Measurements from ENCODE around the gene SLC7A6OS.
"Not testable (repeated sequence)": the region's sequence is repeated elsewhere in the genome, so short reads cannot be mapped to it uniquely, and the experiment has no call there.

The SLC7A6OS gene

DNA sequence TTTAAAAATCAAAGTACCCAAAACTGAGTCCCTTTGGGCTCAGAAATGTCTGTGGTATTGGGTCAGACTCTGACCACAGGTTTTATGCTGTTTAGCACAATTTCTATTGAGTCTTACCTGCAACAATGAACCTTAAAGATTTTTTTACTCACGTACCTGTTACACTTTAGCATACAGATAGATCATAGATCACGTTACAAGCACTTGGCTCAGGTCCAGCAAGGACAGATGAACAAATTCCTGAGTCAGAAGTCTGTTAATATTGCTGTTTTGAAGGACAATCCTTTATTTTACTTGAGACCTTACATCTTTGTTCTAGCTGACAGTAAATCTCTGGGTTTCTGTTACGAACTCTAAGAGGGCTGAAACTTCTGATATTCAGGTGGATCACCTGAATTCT, 12.8 kb downstream of the SLC7A6OS start:
- DNase-seq = no peak

DNA sequence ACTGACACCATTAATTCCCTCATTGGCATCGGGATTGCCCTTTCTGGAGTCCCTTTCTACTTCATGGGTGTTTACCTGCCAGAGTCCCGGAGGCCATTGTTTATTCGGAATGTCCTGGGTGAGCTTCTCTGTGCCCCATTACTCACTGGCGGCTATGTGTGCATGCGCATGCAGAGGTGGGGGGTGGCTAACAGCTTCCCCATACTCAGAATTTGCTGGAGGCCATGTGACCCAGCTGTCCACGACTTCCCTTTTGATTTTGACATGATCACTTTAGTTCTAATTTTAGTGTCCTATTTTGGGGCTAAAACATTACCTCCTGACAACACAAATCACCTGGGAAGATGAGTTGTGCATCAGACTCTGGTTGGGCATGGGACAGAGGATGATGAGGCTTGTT, 14.1 kb downstream of the SLC7A6OS start:
- no peak for DNase-seq

DNA sequence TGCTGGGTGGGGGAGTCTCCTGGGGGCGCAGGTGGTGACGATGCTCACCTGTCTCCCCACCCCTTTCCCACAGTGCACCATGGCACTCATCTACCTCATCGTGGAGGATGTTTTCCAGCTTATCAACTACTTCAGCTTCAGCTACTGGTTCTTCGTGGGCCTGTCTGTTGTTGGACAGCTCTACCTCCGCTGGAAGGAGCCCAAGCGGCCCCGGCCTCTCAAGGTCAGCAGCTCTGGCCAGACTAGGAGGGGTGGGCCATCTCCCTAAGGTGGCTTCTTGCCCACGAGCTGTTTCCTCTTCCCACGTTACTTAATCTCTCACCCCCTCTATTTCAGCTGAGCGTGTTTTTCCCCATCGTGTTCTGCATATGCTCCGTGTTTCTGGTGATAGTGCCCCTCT, 14.5 kb downstream of the SLC7A6OS start:
- no peak for DNase-seq

DNA sequence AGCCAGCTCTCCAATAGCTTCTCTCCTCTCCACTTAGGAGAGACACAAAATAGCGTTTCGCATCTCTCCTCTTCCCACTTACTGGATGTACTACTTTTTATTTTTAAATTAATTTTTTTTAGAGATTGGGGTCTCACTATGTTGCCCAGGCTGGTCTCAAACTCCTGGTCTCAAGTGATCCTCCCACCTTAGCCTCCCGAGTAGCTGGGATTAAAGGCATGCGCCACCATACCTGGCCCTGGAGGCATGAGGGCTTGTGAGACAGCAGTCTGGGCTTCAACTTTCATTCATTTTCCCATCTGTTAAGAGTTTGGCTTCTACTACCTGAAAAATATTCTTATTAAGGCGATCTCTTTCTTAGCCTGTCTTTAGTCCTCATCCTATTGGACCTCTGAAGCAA, 18.3 kb downstream of the SLC7A6OS start:
- no peak for DNase-seq

DNA sequence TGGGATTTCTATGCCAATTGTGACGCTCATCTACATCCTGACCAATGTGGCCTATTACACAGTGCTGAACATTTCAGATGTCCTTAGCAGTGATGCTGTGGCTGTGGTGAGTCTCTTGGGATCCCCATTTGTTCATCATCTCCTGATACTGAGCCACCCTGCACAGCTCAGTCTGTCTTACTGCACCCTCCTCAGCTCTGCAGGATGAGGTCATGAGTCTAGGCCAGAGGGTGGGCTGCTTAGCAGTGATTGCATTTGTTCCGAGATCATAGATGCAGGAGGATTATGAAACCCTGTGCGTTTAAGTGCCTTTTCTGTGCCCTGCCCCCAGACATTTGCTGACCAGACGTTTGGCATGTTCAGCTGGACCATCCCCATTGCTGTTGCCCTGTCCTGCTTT, 19.5 kb downstream of the SLC7A6OS start:
- DNase-seq = no peak

DNA sequence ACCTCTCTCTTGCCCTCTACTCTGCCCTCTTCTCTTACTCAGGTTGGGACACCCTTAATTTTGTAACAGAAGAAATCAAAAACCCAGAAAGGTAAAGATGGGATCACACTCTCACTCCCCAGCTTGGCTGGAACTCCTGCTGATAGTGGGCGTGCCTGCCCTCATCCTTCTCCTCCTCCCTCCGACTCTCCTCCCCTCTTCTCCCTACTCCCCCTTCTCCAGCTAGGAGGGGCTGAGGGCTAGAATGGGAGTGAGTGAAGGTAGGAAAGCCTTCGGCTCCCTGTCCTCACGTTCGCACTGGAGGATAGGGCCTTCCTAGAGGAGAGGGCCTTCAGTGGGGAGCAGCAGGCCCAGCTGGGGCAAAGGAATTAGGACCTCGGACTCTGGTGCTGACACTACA, 20.3 kb downstream of the SLC7A6OS start:
- no peak for DNase-seq

DNA sequence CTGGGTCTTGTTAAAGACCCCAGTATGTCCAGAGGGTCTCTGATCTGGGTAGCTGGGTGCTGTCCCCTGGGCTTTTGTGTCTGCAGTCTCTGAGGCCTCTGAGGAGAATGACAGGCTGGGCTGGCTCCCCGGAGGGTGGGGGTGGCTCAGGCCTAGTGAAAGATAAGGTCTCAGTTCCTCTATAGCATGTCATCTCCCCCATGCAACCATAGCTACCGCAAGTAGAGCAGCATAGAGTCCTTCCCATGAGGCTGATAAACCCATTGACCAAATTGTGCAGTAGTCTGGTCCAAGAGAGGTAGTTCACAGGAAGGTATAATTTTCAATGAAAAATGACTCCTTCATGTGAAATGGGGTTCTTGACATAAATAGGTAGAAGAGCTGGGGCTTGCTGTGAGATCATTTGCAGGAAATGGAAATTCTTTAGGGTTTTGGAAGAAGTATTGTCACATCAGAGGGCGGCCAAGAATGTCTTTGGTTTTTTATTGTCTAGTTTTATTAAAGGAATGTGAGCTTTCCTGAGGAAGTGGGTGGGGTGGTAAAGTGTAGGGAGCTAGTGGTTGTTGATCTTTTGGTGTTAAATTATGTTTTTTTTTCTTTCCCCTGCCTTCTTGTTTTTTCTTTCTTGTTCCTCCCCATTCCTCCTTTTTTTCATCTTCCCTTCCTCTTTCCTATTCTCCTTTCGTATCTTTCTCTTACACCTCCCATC, 21.0 kb downstream of the SLC7A6OS start:
- peak; percentile 45 to 54 for DNase-seq

DNA sequence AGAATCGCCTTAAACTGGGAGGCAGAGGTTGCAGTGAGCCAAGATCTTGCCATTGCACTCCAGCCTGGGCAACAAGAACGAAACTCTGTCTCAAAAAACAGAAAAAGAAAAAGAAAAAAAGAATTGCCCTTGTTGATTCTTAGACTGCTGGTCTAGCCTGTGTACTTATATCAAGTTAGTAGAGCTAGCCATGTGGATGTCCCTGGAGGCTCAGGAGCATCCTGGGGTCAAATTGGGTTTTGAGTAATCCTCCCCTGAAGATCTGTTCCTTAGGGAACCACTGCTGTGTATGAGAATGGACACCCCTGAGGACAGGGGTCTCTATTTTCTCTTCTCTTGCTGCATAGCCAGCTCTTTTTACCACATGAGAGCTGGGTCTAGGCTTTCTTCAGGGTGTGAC, 21.5 kb downstream of the SLC7A6OS start:
- no peak for DNase-seq

DNA sequence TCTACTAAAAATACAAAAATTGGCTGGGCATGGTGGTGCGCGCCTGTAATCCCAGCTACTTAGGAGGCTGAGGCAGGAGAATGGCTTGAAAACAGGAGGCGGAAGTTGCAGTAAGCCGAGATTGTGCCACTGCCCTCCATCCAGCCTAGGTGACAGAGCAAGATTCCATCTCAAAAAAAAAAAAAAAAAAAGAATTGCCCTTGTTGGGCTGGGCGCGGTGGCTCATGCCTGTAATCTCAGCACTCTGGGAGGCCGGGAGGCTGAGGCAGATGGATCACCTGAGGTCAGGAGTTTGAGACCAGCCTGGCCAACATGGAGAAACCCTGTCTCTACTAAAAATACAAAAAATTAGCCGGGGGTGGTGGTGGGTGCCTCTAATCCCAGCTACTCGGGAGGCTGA, 21.9 kb downstream of the SLC7A6OS start:
- not testable (repeated sequence) for DNase-seq

DNA sequence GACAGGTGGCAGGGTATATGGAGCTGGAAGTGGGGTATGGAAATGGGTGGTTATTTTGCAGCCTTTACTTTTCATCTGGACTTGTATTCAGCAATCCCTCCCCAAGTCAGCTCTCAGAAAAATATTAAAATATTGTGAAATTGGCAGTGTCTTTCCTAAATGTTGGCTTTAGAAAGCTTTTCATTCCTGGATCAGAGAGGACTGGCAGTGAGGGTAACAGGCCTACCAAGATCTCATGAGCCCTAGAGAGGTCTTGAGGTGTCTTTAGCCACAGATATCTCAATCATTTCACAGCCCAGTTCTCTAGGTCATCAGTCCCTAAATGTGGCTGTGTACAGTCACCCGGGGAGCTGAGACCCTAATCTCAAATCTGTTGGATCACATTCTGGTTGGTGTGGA, 22.5 kb downstream of the SLC7A6OS start:
- DNase-seq = no peak

DNA sequence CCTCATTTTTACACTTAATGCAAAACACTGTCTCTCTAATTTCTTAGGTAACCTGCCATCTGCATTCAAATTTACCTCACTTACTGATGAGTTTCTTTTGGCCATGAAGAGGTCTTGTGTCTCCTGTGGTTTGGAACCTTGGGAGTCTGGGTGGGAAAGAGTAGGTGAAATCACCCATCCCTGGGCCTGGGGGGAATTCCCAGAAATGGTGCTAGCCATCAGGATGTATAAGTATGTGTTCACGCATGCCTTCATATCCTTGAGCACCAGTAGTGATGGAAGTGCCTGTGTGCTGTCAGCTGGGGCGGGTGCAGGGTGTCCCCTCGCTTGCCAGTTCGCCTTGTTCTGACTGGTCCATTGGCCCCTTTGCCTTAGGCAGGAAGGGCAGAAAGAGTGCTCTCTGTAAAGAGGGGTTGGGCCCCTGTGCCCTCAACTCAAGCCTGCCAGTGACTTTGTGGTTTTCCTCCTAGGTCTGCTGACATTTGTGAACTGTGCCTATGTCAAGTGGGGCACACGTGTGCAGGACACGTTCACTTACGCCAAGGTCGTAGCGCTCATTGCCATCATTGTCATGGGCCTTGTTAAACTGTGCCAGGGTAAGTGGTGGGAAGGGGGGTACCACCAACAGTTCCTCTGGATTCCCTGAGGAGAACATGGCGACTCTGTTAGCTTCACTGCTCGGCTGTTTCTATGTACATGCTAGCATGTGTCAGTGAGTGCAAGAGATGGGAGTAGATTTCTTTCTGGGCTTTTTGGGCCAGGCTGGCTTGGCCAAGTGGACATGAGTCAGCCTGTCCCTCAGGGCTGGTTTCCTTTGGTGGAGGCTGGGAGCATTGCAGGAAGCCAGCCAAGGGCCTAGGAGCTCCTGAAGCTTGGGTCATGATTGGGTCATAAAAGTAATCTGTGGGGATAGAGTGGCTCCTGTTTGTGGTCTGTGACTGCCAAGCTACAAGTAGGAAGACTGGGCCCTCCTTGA, 23.2 kb downstream of the SLC7A6OS start:
- DNase-seq = no peak

DNA sequence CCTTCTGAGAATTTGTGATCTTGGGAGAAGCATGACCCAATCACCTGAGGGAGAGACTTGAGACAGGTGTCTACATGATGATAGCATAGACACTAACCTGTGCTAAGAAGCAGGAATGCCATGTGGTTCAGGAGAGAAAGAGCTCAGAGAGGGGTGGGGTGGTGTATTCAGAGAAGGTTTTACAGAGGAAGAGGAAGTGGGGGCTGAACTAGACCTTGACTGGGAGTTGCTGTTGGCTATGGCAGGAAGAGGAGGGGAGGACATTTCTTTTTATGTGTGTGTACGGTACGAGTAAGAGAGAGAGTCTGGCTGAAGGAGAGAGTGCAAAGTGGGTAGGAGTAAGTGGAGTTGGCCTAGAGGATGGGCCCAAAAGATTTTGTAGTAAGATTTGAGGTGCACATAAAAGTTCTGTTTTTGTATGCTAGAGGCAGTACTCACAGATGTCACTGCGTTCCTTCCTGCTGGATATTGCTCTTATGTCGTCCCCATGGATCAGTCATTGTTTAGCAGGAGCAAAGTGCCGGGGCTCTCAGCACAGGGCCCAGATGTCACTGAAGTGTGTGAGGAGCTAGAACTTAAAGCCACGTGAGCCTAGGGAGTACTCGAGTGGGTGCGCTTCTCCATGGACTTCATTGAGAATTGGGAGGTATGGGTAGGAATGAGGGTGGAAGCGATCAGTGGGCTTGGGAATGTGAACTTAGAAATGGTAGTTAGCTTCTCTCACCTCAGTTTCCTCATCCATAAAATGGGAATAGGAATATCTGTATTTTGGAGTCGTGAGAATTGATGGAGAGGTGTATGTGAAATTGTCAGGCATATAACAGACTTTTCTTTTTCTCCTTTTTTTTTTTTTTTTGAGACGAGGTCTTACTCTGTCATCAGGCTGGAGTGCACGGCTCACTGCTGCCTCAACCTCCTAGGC, 24.3 kb downstream of the SLC7A6OS start:
- DNase-seq = no peak

DNA sequence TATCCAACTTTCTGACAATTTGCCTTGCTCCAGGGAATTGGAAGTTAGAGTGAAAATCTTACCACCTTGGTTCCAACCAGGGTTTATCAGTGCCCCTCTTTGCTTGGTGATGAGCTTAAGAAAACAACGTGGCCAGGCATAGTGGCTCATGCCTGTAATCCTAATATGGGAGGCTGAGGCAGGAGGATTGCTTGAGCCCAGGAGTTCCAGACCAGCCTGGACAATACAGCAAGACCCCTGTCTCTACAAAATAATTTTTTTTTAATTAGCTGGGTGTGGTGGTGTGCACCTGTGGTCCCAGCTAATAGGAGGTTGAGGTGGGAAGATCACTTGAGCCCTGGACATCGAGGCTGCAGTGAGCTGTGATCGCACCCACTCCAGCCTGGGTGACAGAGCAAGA, 25.1 kb downstream of the SLC7A6OS start:
- DNase-seq = no peak

DNA sequence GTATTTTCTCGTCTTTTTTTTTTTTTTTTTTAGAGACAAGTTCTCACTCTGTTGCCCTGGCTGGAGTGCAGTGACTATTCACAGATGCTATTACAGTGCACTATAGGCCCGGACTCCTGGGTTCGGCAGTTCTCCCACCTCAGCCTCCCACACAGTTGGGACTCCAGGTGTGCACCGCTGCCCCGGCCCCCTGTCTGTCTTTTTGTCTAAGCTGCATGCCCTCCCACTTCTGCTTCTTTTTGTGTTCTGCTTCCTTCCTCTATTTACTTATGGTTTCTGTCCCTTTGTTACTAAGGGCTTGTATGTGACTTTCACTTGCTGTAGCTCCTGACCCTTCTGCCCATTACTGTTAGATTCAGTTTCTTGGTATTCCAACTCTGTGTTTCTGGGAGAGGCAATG, 25.9 kb downstream of the SLC7A6OS start:
- DNase-seq = no peak

DNA sequence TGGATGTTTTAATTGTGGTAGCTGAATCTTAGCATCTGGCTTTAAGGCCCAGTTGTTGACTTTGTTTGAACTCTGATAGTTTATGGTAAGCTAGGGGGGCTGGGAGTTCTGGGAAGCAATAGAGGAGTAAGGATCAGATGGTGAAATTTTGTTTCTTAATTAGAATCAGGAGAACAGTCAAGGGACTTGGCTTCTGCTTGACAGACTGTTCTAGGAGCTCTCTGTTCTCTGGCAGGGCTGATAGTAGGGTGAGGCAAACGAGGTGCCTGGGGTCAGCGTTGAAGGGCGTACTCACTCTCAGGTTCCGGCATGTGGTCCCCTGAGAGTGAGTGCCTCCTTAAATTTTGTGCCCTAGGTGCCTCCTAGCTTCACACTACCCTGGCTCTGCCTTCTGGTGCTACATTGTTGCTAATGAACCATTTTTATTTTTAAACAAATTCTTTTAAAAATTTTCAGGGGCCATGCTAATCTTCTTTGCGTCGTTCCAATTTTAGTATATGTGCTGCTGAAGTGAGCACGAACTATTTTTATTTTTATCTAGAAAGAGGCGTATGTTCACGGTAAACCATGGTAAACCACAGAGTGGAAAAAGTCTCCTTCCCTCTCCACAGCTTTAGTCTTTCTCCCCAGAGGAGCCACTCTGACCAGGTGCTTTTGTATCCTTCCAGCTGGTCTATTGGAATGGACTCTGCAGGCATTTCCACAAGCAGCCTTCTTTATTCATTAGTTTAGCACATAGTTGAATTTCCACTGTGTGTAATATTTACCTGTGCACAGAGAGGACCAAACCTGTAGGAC, 26.7 kb downstream of the SLC7A6OS start:
- no peak for DNase-seq

DNA sequence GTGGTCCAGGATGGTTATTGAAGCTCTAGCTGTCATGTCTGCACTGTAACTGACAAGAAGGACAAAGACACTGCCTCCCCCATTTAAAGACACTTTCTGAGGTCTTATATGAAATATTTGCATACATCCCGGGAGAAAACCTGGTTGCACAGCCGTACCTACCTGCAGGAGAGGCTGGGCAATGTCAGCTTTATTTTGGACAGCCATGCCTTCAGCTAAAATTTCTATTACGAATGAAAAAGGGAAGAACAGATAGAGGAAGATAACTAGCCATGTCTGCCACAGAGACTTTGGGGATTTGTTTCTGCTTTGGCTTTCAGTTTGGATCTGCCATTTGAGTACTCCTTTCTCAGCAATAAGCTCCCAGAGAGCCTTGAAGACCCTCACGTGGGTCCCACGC, 27.4 kb downstream of the SLC7A6OS start:
- DNase-seq = no peak

DNA sequence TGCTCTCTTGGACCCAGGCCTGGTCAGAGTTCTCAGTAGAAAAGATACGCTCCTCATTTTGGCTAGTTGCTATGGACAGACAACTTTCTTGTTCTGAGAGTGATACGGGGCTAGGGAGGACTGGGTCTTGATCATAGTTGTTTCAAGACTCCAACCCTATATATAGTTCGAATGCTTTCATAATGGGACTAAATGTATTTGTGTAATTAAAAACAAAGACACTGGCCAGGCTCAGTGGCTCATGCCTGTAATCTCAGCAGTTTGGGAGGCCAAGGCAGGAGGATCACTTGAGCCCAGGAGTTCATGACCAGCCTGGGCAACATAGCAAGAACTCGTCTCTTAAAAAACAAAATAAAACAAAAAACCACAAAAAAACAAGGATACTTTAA, 28.7 kb downstream of the SLC7A6OS start:
- no peak for DNase-seq

DNA sequence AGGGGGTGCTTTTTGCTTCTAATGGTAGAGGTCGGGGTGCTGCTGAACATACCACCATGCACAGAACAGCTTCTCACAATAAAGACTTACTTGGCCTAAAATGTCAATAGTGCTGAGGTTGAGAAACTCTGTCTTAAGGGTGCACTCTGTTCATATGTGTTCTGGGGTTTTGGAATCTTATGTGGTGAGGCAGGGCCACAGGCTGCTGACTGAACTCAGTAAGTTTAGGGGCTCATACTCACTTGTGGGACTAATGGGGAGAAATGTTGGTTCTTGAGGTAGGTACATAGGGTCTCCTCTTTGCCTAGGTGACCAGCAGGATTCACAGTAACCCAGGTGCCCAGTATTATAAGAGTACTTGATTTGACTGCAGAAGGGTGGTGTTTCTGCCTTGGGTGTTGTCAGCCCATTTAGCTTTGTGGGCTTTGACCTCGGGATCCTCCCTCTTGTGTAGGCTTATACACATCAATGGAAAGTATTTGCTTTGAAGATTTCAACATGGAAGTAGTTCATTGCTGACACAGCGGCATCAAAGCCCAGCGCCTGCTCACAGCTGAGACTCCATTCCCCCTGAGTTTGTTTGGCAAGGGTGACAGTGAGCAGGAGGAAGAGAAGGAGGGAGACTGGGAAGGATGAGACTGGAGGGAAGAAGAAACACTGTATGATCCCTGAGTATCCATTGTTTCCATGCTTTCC, 29.2 kb downstream of the SLC7A6OS start:
- DNase-seq = no peak

DNA sequence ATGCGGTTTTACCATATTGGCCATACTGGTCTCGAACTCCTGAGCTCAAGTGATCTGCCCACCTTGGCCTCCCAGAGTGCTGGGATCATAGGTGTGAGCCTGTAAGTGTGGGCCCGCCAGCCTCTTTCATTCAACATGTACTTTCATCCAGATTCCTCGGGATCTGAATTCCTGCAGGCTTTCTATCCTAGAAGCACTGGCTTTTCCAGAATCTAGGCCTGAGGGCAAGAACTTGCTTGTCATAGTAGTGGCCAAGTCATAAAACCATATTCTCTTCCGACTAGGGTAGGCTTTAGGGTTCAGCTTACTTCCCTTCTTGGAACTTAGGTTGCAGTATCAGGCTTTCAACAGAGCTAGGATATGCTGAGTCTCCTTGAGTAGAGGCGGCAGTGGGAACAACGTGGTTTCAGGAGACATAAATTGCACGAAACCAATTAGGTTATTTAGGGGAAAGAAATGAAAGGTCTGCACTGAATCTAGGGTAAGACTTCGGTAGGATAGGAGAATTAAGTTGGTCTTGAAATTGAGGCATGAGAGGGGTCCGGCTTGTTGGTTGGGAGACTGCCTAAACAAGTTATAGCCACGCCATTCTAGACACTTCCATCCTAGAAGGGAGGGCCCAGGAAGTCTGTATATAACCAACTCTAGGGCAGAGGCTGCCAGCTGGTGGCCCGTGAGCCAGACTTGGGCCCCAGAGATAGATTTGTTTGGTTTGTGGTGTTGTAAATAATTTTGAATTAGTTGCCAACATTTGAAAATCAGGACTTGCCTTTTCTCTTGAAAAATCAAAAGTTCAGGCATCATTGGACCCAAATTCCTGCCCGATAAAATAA, 30.8 kb downstream of the SLC7A6OS start:
- DNase-seq = no peak

DNA sequence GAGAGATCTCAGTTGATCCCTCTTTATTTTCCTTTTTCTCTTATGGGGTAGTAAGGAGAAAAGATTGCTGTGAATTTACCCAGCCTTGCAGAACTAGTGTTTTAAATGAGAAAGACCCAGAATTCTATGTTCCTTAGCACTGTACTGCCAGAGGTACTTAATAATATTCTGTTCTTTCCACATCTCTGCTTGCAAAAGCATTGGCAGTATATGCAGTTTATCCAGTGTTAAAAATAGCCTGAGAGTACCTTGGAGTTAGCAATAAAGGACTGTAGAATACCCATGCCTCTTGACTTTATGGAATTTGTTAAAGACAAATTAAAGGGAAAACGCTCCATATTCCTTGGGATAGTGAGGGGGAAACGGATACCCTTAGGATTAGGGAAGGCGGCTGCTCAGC, 34.5 kb downstream of the SLC7A6OS start:
- no peak for DNase-seq

All from stimulated activated CD4-positive, alpha-beta T cell treated with anti-CD3 and anti-CD28 coated beads, Interleukin-2, amount 100 ng/mL, for 48 hours (primary cell).